ENCODE measurements around the gene MYRIP.

The MYRIP gene

GRCh38 chr3:40223856-40224255 is 414.4 kb downstream of the MYRIP start:
- DNase-seq (ENCODE audit: low read depth in 2 of 2) = no peak
- no peak for TF ChIP-seq CTCF (IDR thresholded peaks at IDR 0.05; ENCODE audit: low read depth, low read length)
- H3K4me3 ChIP-seq (replicated peaks in 1 of 2; ENCODE audit: low read depth in 2 of 2, low read length in 2 of 2) = no peak overlapping the region

GRCh38 chr3:40224796-40225515 is 415.5 kb downstream of the MYRIP start:
- DNase-seq (ENCODE audit: low read depth in 2 of 2) = no peak
- no peak for TF ChIP-seq CTCF (IDR thresholded peaks at IDR 0.05; ENCODE audit: low read depth, low read length)
- no peak overlapping the region for H3K4me3 ChIP-seq (replicated peaks in 1 of 2; ENCODE audit: low read depth in 2 of 2, low read length in 2 of 2)

- no peak for TF ChIP-seq CTCF (IDR thresholded peaks at IDR 0.05; ENCODE audit: low read depth, low read length)
- DNase-seq (ENCODE audit: low read depth in 2 of 2) = no peak
- H3K4me3 ChIP-seq (replicated peaks in 1 of 2; ENCODE audit: low read depth in 2 of 2, low read length in 2 of 2) = no peak overlapping the region
These were observed 417.2 kb downstream of the MYRIP start for GRCh38 chr3:40226636-40227035.

GRCh38 chr3:40228792-40229350 is 419.5 kb downstream of the MYRIP start:
- no peak overlapping the region for H3K4me3 ChIP-seq (replicated peaks in 1 of 2; ENCODE audit: low read depth in 2 of 2, low read length in 2 of 2)
- no peak for DNase-seq (ENCODE audit: low read depth in 2 of 2)
- TF ChIP-seq CTCF (IDR thresholded peaks at IDR 0.05; ENCODE audit: low read depth, low read length) = no peak

- no peak for DNase-seq (ENCODE audit: low read depth in 2 of 2)
- no peak for TF ChIP-seq CTCF (IDR thresholded peaks at IDR 0.05; ENCODE audit: low read depth, low read length)
These were observed 420.0 kb downstream of the MYRIP start for GRCh38 chr3:40229386-40229785.

GRCh38 chr3:40229963-40230362 is 420.6 kb downstream of the MYRIP start:
- no peak for TF ChIP-seq CTCF (IDR thresholded peaks at IDR 0.05; ENCODE audit: low read depth, low read length)
- no peak for DNase-seq (ENCODE audit: low read depth in 2 of 2)

More at GRCh38 chr3:40229386-40229785, 420.0 kb downstream of the MYRIP start:
- H3K4me3 ChIP-seq (replicated peaks in 1 of 2; ENCODE audit: low read depth in 2 of 2, low read length in 2 of 2) = no peak overlapping the region

More at GRCh38 chr3:40229963-40230362, 420.6 kb downstream of the MYRIP start:
- H3K4me3 ChIP-seq (replicated peaks in 1 of 2; ENCODE audit: low read depth in 2 of 2, low read length in 2 of 2) = no peak overlapping the region

All from cardiac fibroblast (primary cell).